ENCODE data around the gene LAMA3.

GRCh38 chr18:23731861-23732260, 42.6 kb downstream of the LAMA3 start:
- TF ChIP-seq CTCF (IDR thresholded peaks at IDR 0.05; ENCODE audit: poor library complexity, severe bottlenecking) (no peak), MXI1 (conservative IDR thresholded peaks at IDR 0.05; ENCODE audit: poor library complexity, severe bottlenecking) (no peak), EZH2 (IDR thresholded peaks at IDR 0.05; ENCODE audit: borderline replicate concordance, insufficient read depth, low read length, poor library complexity, severe bottlenecking) (no peak), RAD21 (conservative IDR thresholded peaks at IDR 0.05) (no peak), POLR2AphosphoS5 (IDR thresholded peaks at IDR 0.05) (no peak), EP300 (conservative IDR thresholded peaks at IDR 0.05; ENCODE audit: poor library complexity, severe bottlenecking) (no peak), TAF1 (IDR thresholded peaks at IDR 0.05; ENCODE audit: low read depth) (no peak), SMC3 (conservative IDR thresholded peaks at IDR 0.05; ENCODE audit: poor library complexity) (no peak)
- TF ChIP-seq, protein P1, sequence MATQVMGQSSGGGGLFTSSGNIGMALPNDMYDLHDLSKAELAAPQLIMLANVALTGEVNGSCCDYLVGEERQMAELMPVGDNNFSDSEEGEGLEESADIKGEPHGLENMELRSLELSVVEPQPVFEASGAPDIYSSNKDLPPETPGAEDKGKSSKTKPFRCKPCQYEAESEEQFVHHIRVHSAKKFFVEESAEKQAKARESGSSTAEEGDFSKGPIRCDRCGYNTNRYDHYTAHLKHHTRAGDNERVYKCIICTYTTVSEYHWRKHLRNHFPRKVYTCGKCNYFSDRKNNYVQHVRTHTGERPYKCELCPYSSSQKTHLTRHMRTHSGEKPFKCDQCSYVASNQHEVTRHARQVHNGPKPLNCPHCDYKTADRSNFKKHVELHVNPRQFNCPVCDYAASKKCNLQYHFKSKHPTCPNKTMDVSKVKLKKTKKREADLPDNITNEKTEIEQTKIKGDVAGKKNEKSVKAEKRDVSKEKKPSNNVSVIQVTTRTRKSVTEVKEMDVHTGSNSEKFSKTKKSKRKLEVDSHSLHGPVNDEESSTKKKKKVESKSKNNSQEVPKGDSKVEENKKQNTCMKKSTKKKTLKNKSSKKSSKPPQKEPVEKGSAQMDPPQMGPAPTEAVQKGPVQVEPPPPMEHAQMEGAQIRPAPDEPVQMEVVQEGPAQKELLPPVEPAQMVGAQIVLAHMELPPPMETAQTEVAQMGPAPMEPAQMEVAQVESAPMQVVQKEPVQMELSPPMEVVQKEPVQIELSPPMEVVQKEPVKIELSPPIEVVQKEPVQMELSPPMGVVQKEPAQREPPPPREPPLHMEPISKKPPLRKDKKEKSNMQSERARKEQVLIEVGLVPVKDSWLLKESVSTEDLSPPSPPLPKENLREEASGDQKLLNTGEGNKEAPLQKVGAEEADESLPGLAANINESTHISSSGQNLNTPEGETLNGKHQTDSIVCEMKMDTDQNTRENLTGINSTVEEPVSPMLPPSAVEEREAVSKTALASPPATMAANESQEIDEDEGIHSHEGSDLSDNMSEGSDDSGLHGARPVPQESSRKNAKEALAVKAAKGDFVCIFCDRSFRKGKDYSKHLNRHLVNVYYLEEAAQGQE (IDR thresholded peaks at IDR 0.05; ENCODE audit: borderline replicate concordance) = no peak
